GM21717 (cell line): ENCODE results near the gene CAMK2B.
"Not testable (repeated sequence)": the region's sequence is repeated elsewhere in the genome, so short reads cannot be mapped to it uniquely, and the experiment has no call there.

Source experiments
- ATAC-seq: cut with Tn5 transposase; IDR thresholded peaks from one replicate; pipeline ENCODE4 v1.9.1; 2021; ENCODE audit warnings: mild to moderate bottlenecking, moderate library complexity; ENCODE audit not compliant: unreplicated experiment

Gene CAMK2B

DNA sequence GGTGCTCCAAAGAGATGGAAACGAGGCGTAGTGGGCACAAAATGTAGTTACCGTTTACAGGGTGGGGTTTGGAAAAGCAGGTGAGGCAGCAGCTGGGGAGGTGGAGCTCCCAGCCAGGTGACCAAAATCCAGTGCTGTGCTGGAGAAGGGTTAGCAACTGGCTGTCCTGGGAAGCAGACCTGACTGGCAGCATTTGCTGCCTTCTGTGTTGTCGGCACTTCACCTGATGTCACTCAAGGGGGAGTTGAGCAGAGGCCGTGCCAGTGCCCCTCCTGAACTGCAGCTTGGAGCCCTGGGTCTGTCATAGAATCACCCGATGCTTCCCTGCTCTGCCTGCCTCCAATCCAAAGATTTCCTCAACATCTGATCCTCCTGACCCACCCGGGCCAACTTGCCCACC is 148.9 kb downstream of the CAMK2B start:
- no peak for ATAC-seq

GRCh38 chr7:44175730-44176129 is 149.7 kb downstream of the CAMK2B start:
- ATAC-seq, result no peak

- not testable (repeated sequence) for ATAC-seq
Observed at GRCh38 chr7:44174694-44174948, 150.8 kb downstream of the CAMK2B start.

DNA sequence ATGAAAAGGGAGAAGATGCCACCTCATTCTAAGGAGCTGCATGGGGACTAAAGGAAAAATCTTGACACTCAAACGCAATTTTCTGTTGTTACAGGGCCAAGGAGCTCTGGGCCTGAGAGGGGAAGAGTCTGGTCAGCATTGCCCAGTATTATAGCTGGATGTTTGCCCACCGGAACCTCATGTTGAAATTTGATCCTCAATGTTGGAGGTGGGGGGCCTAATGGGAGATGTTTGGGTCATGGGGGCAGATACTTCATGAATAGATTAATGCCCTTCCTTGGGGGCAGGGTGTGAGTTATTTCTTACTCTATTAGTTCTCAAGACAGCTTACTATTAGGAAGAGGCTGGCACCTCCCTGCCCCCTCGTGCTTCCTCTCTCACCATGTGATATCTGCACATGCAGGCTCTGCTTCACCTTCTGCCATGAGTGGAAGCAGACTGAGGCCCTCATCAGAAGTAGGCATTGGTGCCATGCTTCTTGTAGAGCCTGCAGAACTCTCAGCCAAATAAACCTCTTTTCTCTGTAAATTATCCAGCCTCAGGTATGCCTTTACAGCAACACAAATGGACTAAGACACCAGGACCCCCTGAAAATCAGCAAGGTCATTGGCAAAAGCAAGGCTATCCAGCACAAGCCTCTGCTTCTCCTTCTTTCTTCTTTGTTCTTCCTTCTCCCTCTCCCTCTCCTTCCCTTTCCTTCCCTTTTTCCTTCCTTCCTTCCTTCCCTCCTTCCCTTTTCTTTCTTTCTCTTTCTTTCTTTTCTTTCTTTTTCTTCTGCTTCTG is 151.3 kb downstream of the CAMK2B start:
- no peak for ATAC-seq

DNA sequence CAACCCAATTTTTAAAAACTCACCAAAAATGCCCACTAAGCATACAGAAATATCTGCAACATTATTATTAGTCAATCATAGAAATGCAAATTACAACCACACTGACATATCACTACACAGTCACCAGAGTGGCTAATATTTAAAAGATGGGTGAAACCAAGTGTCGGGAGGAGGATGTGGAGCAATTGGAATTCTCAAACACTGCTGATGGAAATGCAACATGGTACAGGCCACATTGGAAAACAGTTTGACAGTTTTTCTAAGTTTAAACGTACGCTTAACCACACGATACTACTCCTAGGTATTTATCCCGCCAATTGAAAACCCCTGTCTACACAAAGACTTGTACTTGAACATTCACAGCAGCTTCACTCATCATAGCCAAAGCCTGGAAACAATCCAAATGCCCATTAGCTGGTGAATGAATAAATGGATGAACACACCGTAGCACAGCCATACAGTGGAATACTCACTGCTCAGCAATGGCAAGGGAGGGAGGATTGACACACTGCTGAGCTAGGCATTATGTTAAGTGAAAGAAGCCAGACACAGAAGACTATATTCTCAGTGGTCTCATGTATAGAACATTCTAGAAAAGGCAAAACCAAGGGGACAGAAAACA is 152.5 kb downstream of the CAMK2B start:
- ATAC-seq, result no peak

GRCh38 chr7:44172352-44172751 is 153.0 kb downstream of the CAMK2B start:
- no peak for ATAC-seq

GRCh38 chr7:44171901-44172300 is 153.5 kb downstream of the CAMK2B start:
- ATAC-seq, result not testable (repeated sequence)

DNA sequence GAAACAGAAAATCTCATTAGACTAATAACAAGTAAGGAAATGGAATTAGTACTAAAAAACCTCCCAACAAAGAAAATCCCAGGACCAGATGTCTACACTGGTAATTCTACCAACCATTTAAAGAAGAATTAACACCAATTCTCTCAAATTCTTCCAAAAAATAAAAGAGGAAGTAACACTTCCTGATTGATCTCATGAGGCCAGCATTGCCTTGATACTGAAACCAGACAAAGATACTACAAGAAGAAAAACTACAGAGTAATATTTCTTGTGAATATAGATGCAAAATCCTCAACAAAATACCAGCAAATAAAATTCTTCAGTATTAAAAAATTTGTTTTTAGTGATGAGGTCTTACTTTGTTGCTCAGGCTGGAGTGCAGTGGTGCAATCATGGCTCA is 157.5 kb downstream of the CAMK2B start:
- no peak for ATAC-seq
